HCT116 (cell line): ENCODE data around the gene GRAMD2A. TPM values are rescaled to one million over a fixed set of nuclear protein-coding genes. Genes with fewer than 3 reads are reported as not detected.
A peak's percentile ranks its signal among the peaks of the same experiment; 100 is the strongest.

Experiments
- ATAC-seq: fragments of 200-7000 bp; cut with Tn5 transposase; 2 replicates; pipeline ENCODE4 v1.9.1; 2020; ENCODE audit warnings: mild to moderate bottlenecking, moderate library complexity
- BruUV-seq: library from RNA; stranded (reverse); fragments of 400-500 nt; replicated peaks from 2 replicates; lab custom pipeline; 2021; lab: Mats Ljungman, UMichigan
- CTCF ChIA-PET: fragments of 300-600 bp; sonication (Branson Sonifier 250); formaldehyde crosslinking; loops from one replicate; lab custom pipeline; 2021; ENCODE audit warnings: antibody characterized with exemption; lab: Charles Lee
- POLR2A ChIA-PET: fragments of 300-600, 350-600 bp; sonication (Branson Sonifier 250); formaldehyde crosslinking; loops from one replicate; lab custom pipeline; 2021; ENCODE audit warnings: antibody characterized with exemption; lab: Charles Lee
- RAD21 ChIA-PET, 2 experiments: fragments of 300-600 bp; sonication (Branson Sonifier 250); formaldehyde crosslinking; loops; one replicate each; lab custom pipeline; 2023; ENCODE audit warnings: low total read pairs in 2 of 2; ENCODE audit not compliant: uncharacterized antibody in 2 of 2, unreplicated experiment in 2 of 2, low non-redundant PET in 1 of 2; lab: Charles Lee
- DNase-seq: peaks from one replicate; pipeline ENCODE4 v3.0.0-alpha.2; 2010; ENCODE audit warnings: low read depth, low spot score
- H2AFZ ChIP-seq: fragments of 200-600 bp; shearing (Covaris generic), sonication (generic); 2 replicates; pipeline ENCODE4 v1.6.1; 2017; ENCODE audit warnings: low read depth, mixed run types, mixed read lengths, antibody characterized with exemption, low read length; ENCODE audit not compliant: poor library complexity, severe bottlenecking
- H3K27ac ChIP-seq: 2 replicates; pipeline ENCODE4 v1.5.1; 2012; ENCODE audit warnings: low read depth, low read length
- H3K27me3 ChIP-seq: fragments of 200-600 bp; sonication (generic); 2 replicates; pipeline ENCODE4 v1.6.1; 2016; ENCODE audit warnings: mixed run types, low read length, mixed read lengths; ENCODE audit not compliant: insufficient read depth
- H3K36me3 ChIP-seq, 2 experiments: fragments of 200-500 bp in 1 of 2; fragments of 200-600 bp in 1 of 2; sonication (Bioruptor generic) in 1 of 2; sonication (generic) in 1 of 2; 2 replicates each; pipeline versions ENCODE4 v1.5.1 to v1.6.1; 2014 to 2016; ENCODE audit warnings: low read length in 2 of 2, inconsistent platforms in 1 of 2, mixed read lengths in 1 of 2, mixed run types in 1 of 2; ENCODE audit not compliant: insufficient read depth in 2 of 2, control insufficient read depth in 1 of 2
- H3K4me1 ChIP-seq, 2 experiments: fragments of 200-600 bp in 1 of 2; sonication (generic) in 1 of 2; 2 replicates each; pipeline versions ENCODE4 v1.5.1 to v1.6.1; 2012 to 2017; ENCODE audit warnings: low read length in 2 of 2, inconsistent platforms in 1 of 2, mild to moderate bottlenecking in 1 of 2, mixed read lengths in 1 of 2, mixed run types in 1 of 2, moderate library complexity in 1 of 2; ENCODE audit not compliant: insufficient read depth in 2 of 2, control insufficient read depth in 1 of 2
- H3K4me2 ChIP-seq: fragments of 200-600 bp; sonication (generic); 2 replicates; pipeline ENCODE4 v1.6.1; 2017; ENCODE audit warnings: mixed run types, low read length, mixed read lengths
- H3K4me3 ChIP-seq, 2 experiments: fragments of 200-600 bp in 1 of 2; sonication (generic) in 1 of 2; replicated peaks in 1 of 2; 2 replicates each; pipeline ENCODE4 v1.5.1; 2011 to 2016; ENCODE audit warnings: low read length in 2 of 2, control low read depth in 1 of 2, low read depth in 1 of 2, mild to moderate bottlenecking in 1 of 2, mixed read lengths in 1 of 2, mixed run types in 1 of 2
- H3K79me2 ChIP-seq: fragments of 200-600 bp; sonication (generic); 2 replicates; pipeline ENCODE4 v1.6.1; 2017; ENCODE audit warnings: mild to moderate bottlenecking, mixed run types, low read length, moderate library complexity, mixed read lengths; ENCODE audit not compliant: insufficient read depth
- H3K9ac ChIP-seq: fragments of 200-600 bp; sonication (generic); 2 replicates; pipeline ENCODE4 v1.6.1; 2016; ENCODE audit warnings: low read length, mixed read lengths
- H3K9me2 ChIP-seq: fragments of 200-600 bp; sonication (generic), shearing (Covaris generic); 2 replicates; pipeline ENCODE4 v1.6.1; 2017; ENCODE audit warnings: mixed run types, mild to moderate bottlenecking, moderate library complexity; ENCODE audit not compliant: insufficient read depth
- H3K9me3 ChIP-seq, 2 experiments: fragments of 200-500 bp in 1 of 2; fragments of 200-600 bp in 1 of 2; sonication (Bioruptor generic) in 1 of 2; sonication (generic) in 1 of 2; 2 replicates each; pipeline ENCODE4 v1.6.1; 2014 to 2017; ENCODE audit warnings: low read length in 2 of 2, mixed read lengths in 2 of 2, inconsistent platforms in 1 of 2, low read depth in 1 of 2, mild to moderate bottlenecking in 1 of 2, mixed run types in 1 of 2, moderate library complexity in 1 of 2; ENCODE audit not compliant: control insufficient read depth in 1 of 2, insufficient read depth in 1 of 2
- H4K20me1 ChIP-seq: fragments of 200-600 bp; sonication (generic), shearing (Covaris generic); 2 replicates; pipeline ENCODE4 v1.6.1; 2017; ENCODE audit warnings: mixed run types, mild to moderate bottlenecking, moderate library complexity; ENCODE audit not compliant: insufficient read depth
- CBX3 ChIP-seq: IDR thresholded peaks from 2 replicates; pipeline ENCODE4 v1.6.1; 2012; ENCODE audit warnings: low read depth
- CEBPB ChIP-seq: IDR thresholded peaks from 2 replicates; pipeline ENCODE4 v1.6.1; 2012; ENCODE audit warnings: low read depth
- EGR1 ChIP-seq: IDR thresholded peaks from 2 replicates; pipeline ENCODE4 v1.6.1; 2012; ENCODE audit warnings: low read depth
- ELF1 ChIP-seq: IDR thresholded peaks from 2 replicates; pipeline ENCODE4 v1.6.1; 2012; ENCODE audit warnings: low read depth, borderline replicate concordance
- EZH2 ChIP-seq: fragments of 200-600 bp; sonication (generic); IDR thresholded peaks from 2 replicates; pipeline ENCODE4 v1.6.1; 2017; ENCODE audit warnings: antibody characterized with exemption, mixed run types
- EZH2phosphoT487 ChIP-seq: fragments of 200-600 bp; IDR thresholded peaks from 2 replicates; pipeline ENCODE4 v1.6.1; 2018; ENCODE audit warnings: antibody characterized with exemption, borderline replicate concordance
- JUND ChIP-seq: IDR thresholded peaks from 2 replicates; pipeline ENCODE4 v1.6.1; 2012
- POLR2AphosphoS5 ChIP-seq: IDR thresholded peaks from 2 replicates; pipeline ENCODE4 v1.6.1; 2011; ENCODE audit warnings: mild to moderate bottlenecking, low read depth, low read length, moderate library complexity
- SP1 ChIP-seq: IDR thresholded peaks from 2 replicates; pipeline ENCODE4 v1.6.1; 2012; ENCODE audit warnings: low read depth
- SRF ChIP-seq: IDR thresholded peaks from 2 replicates; pipeline ENCODE4 v1.6.1; 2012; ENCODE audit warnings: low read depth
- TCF7L2 ChIP-seq: IDR thresholded peaks from 2 replicates; pipeline ENCODE4 v1.7.0; 2011; ENCODE audit warnings: borderline replicate concordance, inconsistent platforms; ENCODE audit not compliant: insufficient read depth, insufficient read length; ENCODE audit errors: extremely low read depth
- YY1 ChIP-seq: IDR thresholded peaks from 2 replicates; pipeline ENCODE4 v1.6.1; 2011; ENCODE audit warnings: low read length, low read depth, moderate library complexity, mild to moderate bottlenecking; ENCODE audit not compliant: insufficient replicate concordance; ENCODE audit errors: extremely low read depth
- ZNF274 ChIP-seq: fragments of 200-500 bp; sonication (Bioruptor generic); IDR thresholded peaks from 2 replicates; pipeline ENCODE4 v1.6.1; 2014; ENCODE audit warnings: mild to moderate bottlenecking, low read depth, low read length, inconsistent platforms
- intact Hi-C: fragments of 100-400 bp; cut with micrococcal nuclease; formaldehyde crosslinking; loops from 2 replicates; pipeline ENCODE4 v1.10.0; 2022
- total RNA-seq: library from RNA; stranded (reverse); gene quantifications from one replicate; pipeline ENCODE4 v1.2.1, GENCODE V29; 2021; ENCODE audit not compliant: unreplicated experiment
- TF ChIP-seq, protein P1 (sequence below): IDR thresholded peaks from 2 replicates; pipeline ENCODE4 v1.6.1; 2012
- TF ChIP-seq, protein P2 (sequence below): IDR thresholded peaks from 2 replicates; pipeline ENCODE4 v1.6.1; 2012; ENCODE audit warnings: low read depth

Gene GRAMD2A
- total RNA-seq, 1 experiment from 2014 or later = 8.0 TPM

DNA sequence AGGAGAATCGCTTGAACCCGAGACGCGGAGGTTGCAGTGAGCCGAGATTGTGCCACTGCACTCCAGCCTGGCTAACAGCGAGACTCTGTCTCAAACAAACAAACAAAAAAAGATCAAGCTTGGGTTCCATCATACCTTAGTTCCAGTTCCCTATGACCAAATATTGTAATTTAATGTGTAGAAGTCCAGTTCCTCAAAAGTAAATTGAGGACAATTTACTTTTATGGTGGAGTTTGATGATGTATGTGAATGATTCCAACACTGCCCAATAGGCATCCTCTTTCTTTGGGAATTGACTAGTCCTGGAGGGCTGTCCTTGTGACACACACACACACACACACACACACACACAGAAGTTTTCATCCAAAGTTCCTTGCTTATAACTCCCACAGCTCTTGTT lies 36.2 kb upstream of the GRAMD2A start:
- no peak for TF ChIP-seq ZNF274
- no peak for TF ChIP-seq EZH2
- no peak for TF ChIP-seq TCF7L2
- TF ChIP-seq, protein P1, sequence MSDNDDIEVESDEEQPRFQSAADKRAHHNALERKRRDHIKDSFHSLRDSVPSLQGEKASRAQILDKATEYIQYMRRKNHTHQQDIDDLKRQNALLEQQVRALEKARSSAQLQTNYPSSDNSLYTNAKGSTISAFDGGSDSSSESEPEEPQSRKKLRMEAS = no peak
- TF ChIP-seq CBX3 = no peak
- TF ChIP-seq POLR2AphosphoS5 = no peak
- TF ChIP-seq ELF1 = no peak
- TF ChIP-seq, all 23 proteins: peak for 0
- BruUV-seq = no TSS peak
- no peak for ATAC-seq
- Histone ChIP-seq H3K9me3 (no peaks in the 10 kb centered on the region), H3K79me2 (peaks cover 43% of the 10 kb centered on the region), H3K27ac (no peak overlapping the region), H4K20me1 (peaks cover 9% of the 10 kb centered on the region; the same call in 1 of the 2 replicates), H3K27me3 (no peaks in the 10 kb centered on the region), H3K36me3 (peaks cover 0 to 8% of the 10 kb centered on the region in 2 experiments; a peak in 3 of 4 replicates), H3K4me2 (no peak overlapping the region), H2AFZ (no peak overlapping the region), H3K4me3 (no peak overlapping the region), H3K4me1 (peaks cover 37 to 58% of the 10 kb centered on the region in 2 experiments), H3K9ac (no peak overlapping the region), H3K9me2 (no peaks in the 10 kb centered on the region)
- ChIA-PET CTCF (no interaction called here), RAD21 (no interaction called here), POLR2A (no interaction called here)
- DNase-seq = no peak
- intact Hi-C loops = loop anchor here (2.0 to 10.0 kb wide), 2 partner anchors 39 to 241 kb away; partner anchors contain the start of genes ARIH1 and PARP6

GRCh38 chr15:72231833-72232478 lies 34.4 kb upstream of the GRAMD2A start:
- Histone ChIP-seq H3K9ac (peak overlapping the region; percentile 94), H3K4me2 (peak overlapping the region; percentile 99), H3K4me3 (peak overlapping the region; percentile 70 to 94), H3K27ac (peak overlapping the region; percentile 90), H3K4me1 (peaks cover 39 to 58% of the 10 kb centered on the region in 2 experiments), H3K27me3 (no peaks in the 10 kb centered on the region), H4K20me1 (peaks cover 20% of the 10 kb centered on the region; the same call in 1 of the 2 replicates), H3K9me3 (no peaks in the 10 kb centered on the region), H3K79me2 (peaks cover 58% of the 10 kb centered on the region), H3K9me2 (no peaks in the 10 kb centered on the region)
- intact Hi-C loops = loop anchor here (2.0 to 10.0 kb wide), 2 partner anchors 41 to 243 kb away; partner anchors contain the start of genes ARIH1 and PARP6
- peak; percentile 23 for ATAC-seq
- RAD21 ChIA-PET = no interaction called here
- TSS peak; percentile 93 for BruUV-seq
- POLR2A ChIA-PET = interaction anchor here (0.9 to 1.7 kb wide), 6 partner anchors 8 to 29 kb away, joined by 3 to 5 read pairs (median 3); no protein-coding TSS in a partner anchor
- no peak for DNase-seq
- TF ChIP-seq JUND (no peak), CEBPB (no peak), EGR1 (no peak), SP1 (no peak), CBX3 (no peak), POLR2AphosphoS5 (no peak), TCF7L2 (no peak), EZH2phosphoT487 (no peak), YY1 (no peak), ELF1 (no peak), SRF (no peak)
- TF ChIP-seq, protein P1 = no peak
- TF ChIP-seq, protein P2, sequence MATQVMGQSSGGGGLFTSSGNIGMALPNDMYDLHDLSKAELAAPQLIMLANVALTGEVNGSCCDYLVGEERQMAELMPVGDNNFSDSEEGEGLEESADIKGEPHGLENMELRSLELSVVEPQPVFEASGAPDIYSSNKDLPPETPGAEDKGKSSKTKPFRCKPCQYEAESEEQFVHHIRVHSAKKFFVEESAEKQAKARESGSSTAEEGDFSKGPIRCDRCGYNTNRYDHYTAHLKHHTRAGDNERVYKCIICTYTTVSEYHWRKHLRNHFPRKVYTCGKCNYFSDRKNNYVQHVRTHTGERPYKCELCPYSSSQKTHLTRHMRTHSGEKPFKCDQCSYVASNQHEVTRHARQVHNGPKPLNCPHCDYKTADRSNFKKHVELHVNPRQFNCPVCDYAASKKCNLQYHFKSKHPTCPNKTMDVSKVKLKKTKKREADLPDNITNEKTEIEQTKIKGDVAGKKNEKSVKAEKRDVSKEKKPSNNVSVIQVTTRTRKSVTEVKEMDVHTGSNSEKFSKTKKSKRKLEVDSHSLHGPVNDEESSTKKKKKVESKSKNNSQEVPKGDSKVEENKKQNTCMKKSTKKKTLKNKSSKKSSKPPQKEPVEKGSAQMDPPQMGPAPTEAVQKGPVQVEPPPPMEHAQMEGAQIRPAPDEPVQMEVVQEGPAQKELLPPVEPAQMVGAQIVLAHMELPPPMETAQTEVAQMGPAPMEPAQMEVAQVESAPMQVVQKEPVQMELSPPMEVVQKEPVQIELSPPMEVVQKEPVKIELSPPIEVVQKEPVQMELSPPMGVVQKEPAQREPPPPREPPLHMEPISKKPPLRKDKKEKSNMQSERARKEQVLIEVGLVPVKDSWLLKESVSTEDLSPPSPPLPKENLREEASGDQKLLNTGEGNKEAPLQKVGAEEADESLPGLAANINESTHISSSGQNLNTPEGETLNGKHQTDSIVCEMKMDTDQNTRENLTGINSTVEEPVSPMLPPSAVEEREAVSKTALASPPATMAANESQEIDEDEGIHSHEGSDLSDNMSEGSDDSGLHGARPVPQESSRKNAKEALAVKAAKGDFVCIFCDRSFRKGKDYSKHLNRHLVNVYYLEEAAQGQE = no peak
- TF ChIP-seq, all 23 proteins: peak for 0
- Histone ChIP-seq H2AFZ (no peak overlapping the region), H3K36me3 (peaks cover 0 to 12% of the 10 kb centered on the region in 2 experiments; a peak in 3 of 4 replicates)
- CTCF ChIA-PET = no interaction called here
